Mesenchymal stem cell (in vitro differentiated cells and primary cell): ENCODE results near the gene DGCR6L.

Experiments used
- DNase-seq: peaks from one replicate; pipeline ENCODE4 v3.0.0-alpha.2; 2013
- H2AFZ ChIP-seq: one replicate; pipeline ENCODE4 v1.6.1; 2013; ENCODE audit warnings: low read depth, mild to moderate bottlenecking, control low read depth, inconsistent platforms, low read length, moderate library complexity
- H2AK5ac ChIP-seq: 2 replicates; pipeline ENCODE4 v1.6.1; 2013; ENCODE audit warnings: low read length, moderate library complexity, mild to moderate bottlenecking, inconsistent platforms; ENCODE audit not compliant: severe bottlenecking
- H2BK120ac ChIP-seq: one replicate; pipeline ENCODE4 v1.6.1; 2013; ENCODE audit warnings: low read depth, mild to moderate bottlenecking, inconsistent platforms, low read length, moderate library complexity
- H2BK12ac ChIP-seq, 2 experiments: one replicate each; pipeline ENCODE4 v1.6.1; 2013; ENCODE audit warnings: inconsistent platforms in 2 of 2, low read length in 2 of 2, mild to moderate bottlenecking in 2 of 2, moderate library complexity in 2 of 2, control low read depth in 1 of 2
- H2BK15ac ChIP-seq: one replicate; pipeline ENCODE4 v1.6.1; 2013; ENCODE audit warnings: mild to moderate bottlenecking, low read depth, inconsistent platforms; ENCODE audit not compliant: poor library complexity, severe bottlenecking
- H2BK5ac ChIP-seq: 2 replicates; pipeline ENCODE4 v1.6.1; 2013; ENCODE audit warnings: low read depth, mild to moderate bottlenecking, low read length, control low read depth, inconsistent platforms; ENCODE audit not compliant: poor library complexity, severe bottlenecking
- H3K14ac ChIP-seq, 2 experiments: one replicate each; pipeline ENCODE4 v1.6.1; 2013; ENCODE audit warnings: inconsistent platforms in 2 of 2, low read length in 2 of 2, control low read depth in 1 of 2, mild to moderate bottlenecking in 1 of 2, moderate library complexity in 1 of 2
- H3K18ac ChIP-seq, 2 experiments: one replicate each; pipeline ENCODE4 v1.6.1; 2013; ENCODE audit warnings: inconsistent platforms in 2 of 2, low read length in 2 of 2, control low read depth in 1 of 2, low read depth in 1 of 2, mild to moderate bottlenecking in 1 of 2
- H3K23ac ChIP-seq, 2 experiments: one replicate each; pipeline ENCODE4 v1.6.1; 2013; ENCODE audit warnings: inconsistent platforms in 2 of 2, low read length in 2 of 2, mild to moderate bottlenecking in 2 of 2, moderate library complexity in 2 of 2, control low read depth in 1 of 2
- H3K27ac ChIP-seq: 2 replicates; pipeline ENCODE4 v1.5.1; 2013; ENCODE audit warnings: mild to moderate bottlenecking, moderate library complexity, low read length, control low read depth, inconsistent platforms; ENCODE audit not compliant: poor library complexity, severe bottlenecking
- H3K27me3 ChIP-seq, 2 experiments: 2 replicates each; pipeline versions ENCODE4 v1.6.1 to v1.7.0; 2013; ENCODE audit warnings: low read length in 2 of 2, mild to moderate bottlenecking in 2 of 2, moderate library complexity in 2 of 2, control low read depth in 1 of 2, inconsistent platforms in 1 of 2; ENCODE audit not compliant: control insufficient read depth in 1 of 2, insufficient read depth in 1 of 2
- H3K36me3 ChIP-seq, 2 experiments: 2 replicates each; pipeline versions ENCODE4 v1.6.1 to v1.7.0; 2013; ENCODE audit warnings: low read length in 2 of 2, control low read depth in 1 of 2, inconsistent platforms in 1 of 2, low read depth in 1 of 2, mild to moderate bottlenecking in 1 of 2; ENCODE audit not compliant: insufficient read depth in 2 of 2, control insufficient read depth in 1 of 2
- H3K4ac ChIP-seq, 2 experiments: one replicate each; pipeline ENCODE4 v1.6.1; 2013; ENCODE audit warnings: inconsistent platforms in 2 of 2, low read length in 2 of 2, mild to moderate bottlenecking in 2 of 2, moderate library complexity in 2 of 2, control low read depth in 1 of 2, low read depth in 1 of 2
- H3K4me1 ChIP-seq: 2 replicates; pipeline ENCODE4 v1.6.1; 2013; ENCODE audit warnings: low read depth, low read length, control low read depth; ENCODE audit not compliant: control insufficient read depth, insufficient read depth
- H3K4me2 ChIP-seq: 2 replicates; pipeline ENCODE4 v1.6.1; 2013; ENCODE audit warnings: low read length, mild to moderate bottlenecking, inconsistent platforms; ENCODE audit not compliant: poor library complexity, severe bottlenecking
- H3K4me3 ChIP-seq, 2 experiments: 2 replicates each; pipeline versions ENCODE4 v1.5.1 to v1.7.0; 2013; ENCODE audit warnings: low read length in 2 of 2, mild to moderate bottlenecking in 2 of 2, control low read depth in 1 of 2, low read depth in 1 of 2; ENCODE audit not compliant: insufficient read depth in 1 of 2
- H3K79me1 ChIP-seq: replicated peaks from 2 replicates; pipeline ENCODE4 v1.6.1; 2013; ENCODE audit warnings: mild to moderate bottlenecking, control low read depth, low read length, inconsistent platforms; ENCODE audit not compliant: poor library complexity, severe bottlenecking
- H3K9ac ChIP-seq: 2 replicates; pipeline ENCODE4 v1.7.0; 2013; ENCODE audit warnings: mild to moderate bottlenecking, low read length, moderate library complexity
- H3K9me3 ChIP-seq: 2 replicates; pipeline ENCODE4 v1.7.0; 2013; ENCODE audit warnings: mild to moderate bottlenecking, low read length; ENCODE audit not compliant: control insufficient read depth
- H4K8ac ChIP-seq: one replicate; pipeline ENCODE4 v1.6.1; 2013; ENCODE audit warnings: inconsistent platforms, mild to moderate bottlenecking, low read length, moderate library complexity
- H4K91ac ChIP-seq: one replicate; pipeline ENCODE4 v1.6.1; 2013; ENCODE audit warnings: mild to moderate bottlenecking, low read length, inconsistent platforms
- WGBS: methylation state at CpG from one replicate; pipeline ENCODE4 v1.1.7; 2013; ENCODE audit warnings: mixed read lengths; 5-methylcytosine and 5-hydroxymethylcytosine counted together

Gene DGCR6L

GRCh38 chr22:20298110-20298802 lies 21.6 kb downstream of the DGCR6L start:
- Histone ChIP-seq H2AFZ (no peak overlapping the region), H2BK120ac (no peak overlapping the region), H2BK15ac (peak overlapping the region; percentile 19), H3K4me2 (peak overlapping the region; percentile 98), H3K14ac (no peak overlapping the region), H3K9ac (no peak overlapping the region), H3K4me1 (peaks cover 15% of the 10 kb centered on the region), H2AK5ac (no peak overlapping the region), H3K79me1 (no peaks in the 10 kb centered on the region), H3K9me3 (no peaks in the 10 kb centered on the region), H3K18ac (peak overlapping the region in 1 of 2 experiments; percentile 28), H3K36me3 (no peaks in the 10 kb centered on the region), H4K91ac (no peak overlapping the region), H2BK5ac (no peak overlapping the region), H3K4ac (no peak overlapping the region), H3K27ac (no peak overlapping the region), H3K23ac (no peak overlapping the region), H2BK12ac (no peak overlapping the region), H3K27me3 (peaks cover 48 to 69% of the 10 kb centered on the region in 2 experiments), H3K4me3 (peak overlapping the region in 1 of 2 experiments; percentile 68), H4K8ac (no peak overlapping the region)
- DNase-seq: no peak
- WGBS: 25% methylated on average over 25 of the region's 25 CpGs

DNA sequence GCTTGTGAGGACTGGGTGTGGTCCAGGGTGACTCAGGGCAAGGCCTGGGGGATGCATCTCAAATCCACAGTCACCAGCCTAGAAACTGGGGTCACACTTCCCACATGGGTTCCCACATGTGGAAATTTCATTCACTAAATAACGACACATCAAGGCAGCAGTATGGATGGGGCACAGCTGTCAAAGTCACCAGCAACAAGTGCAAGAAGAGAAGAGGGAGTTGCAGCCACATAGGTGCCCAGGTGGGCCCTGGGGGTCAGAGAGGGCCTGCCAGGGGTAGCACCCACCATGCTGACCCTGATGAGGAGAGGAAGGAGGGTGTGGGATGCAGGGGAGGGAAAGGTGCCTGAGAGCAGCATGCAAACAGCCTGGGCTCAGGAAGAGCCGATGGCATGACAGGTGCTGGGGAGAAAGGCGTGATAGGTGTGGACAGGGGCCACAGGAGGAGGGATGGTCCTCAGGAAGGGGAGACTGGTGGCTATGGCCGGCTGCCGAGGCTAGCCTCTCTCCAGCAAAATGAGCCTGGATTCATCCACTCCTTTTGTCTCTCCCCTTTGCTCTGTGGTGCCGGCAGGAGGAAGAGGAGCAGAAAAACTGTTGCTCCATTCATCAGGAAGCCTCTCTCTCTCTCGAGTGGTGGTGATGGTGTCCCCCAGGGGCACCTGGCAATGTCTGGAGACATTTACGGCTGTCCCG lies 22.3 kb downstream of the DGCR6L start:
- Histone ChIP-seq H3K4ac (no peak overlapping the region), H3K23ac (no peak overlapping the region), H2AK5ac (no peak overlapping the region), H2BK12ac (no peak overlapping the region), H3K27ac (no peak overlapping the region), H3K79me1 (no peaks in the 10 kb centered on the region), H3K9me3 (no peaks in the 10 kb centered on the region), H3K9ac (no peak overlapping the region), H3K14ac (no peak overlapping the region), H2BK5ac (no peak overlapping the region), H4K8ac (no peak overlapping the region), H4K91ac (no peak overlapping the region), H3K27me3 (peaks cover 43 to 70% of the 10 kb centered on the region in 2 experiments), H3K4me3 (no peak overlapping the region), H2AFZ (no peak overlapping the region), H3K36me3 (no peaks in the 10 kb centered on the region), H3K18ac (no peak overlapping the region), H3K4me1 (peaks cover 15% of the 10 kb centered on the region), H2BK120ac (no peak overlapping the region), H3K4me2 (no peak overlapping the region), H2BK15ac (no peak overlapping the region)
- DNase-seq: no peak
- WGBS: 73% methylated on average over 7 of the region's 9 CpGs

- Histone ChIP-seq H3K4ac (no peak overlapping the region), H2BK5ac (no peak overlapping the region), H3K27ac (no peak overlapping the region), H3K4me2 (no peak overlapping the region), H3K4me3 (no peak overlapping the region), H2AFZ (no peak overlapping the region), H2AK5ac (no peak overlapping the region), H4K91ac (no peak overlapping the region), H4K8ac (no peak overlapping the region), H3K79me1 (no peaks in the 10 kb centered on the region), H3K36me3 (no peaks in the 10 kb centered on the region), H2BK12ac (no peak overlapping the region), H3K14ac (no peak overlapping the region), H3K9me3 (no peaks in the 10 kb centered on the region), H3K4me1 (peaks cover 15% of the 10 kb centered on the region), H2BK15ac (no peak overlapping the region), H3K9ac (no peak overlapping the region), H3K23ac (no peak overlapping the region), H3K27me3 (peaks cover 36 to 69% of the 10 kb centered on the region in 2 experiments), H3K18ac (no peak overlapping the region), H2BK120ac (no peak overlapping the region)
- WGBS: 94% methylated on average over 9 of the region's 9 CpGs
- no peak for DNase-seq
Measured at GRCh38 chr22:20296598-20296997, 23.3 kb downstream of the DGCR6L start.

- no peak for DNase-seq
- H3K23ac ChIP-seq: no peak overlapping the region
- H4K8ac ChIP-seq: no peak overlapping the region
- no peak overlapping the region for H3K14ac ChIP-seq
- no peak overlapping the region for H3K18ac ChIP-seq
- no peaks in the 10 kb centered on the region for H3K9me3 ChIP-seq
- H3K27me3 ChIP-seq: peaks cover 37 to 70% of the 10 kb centered on the region in 2 experiments
- H3K4ac ChIP-seq: no peak overlapping the region
- no peak overlapping the region for H3K9ac ChIP-seq
- peaks cover 15% of the 10 kb centered on the region for H3K4me1 ChIP-seq
- no peak overlapping the region for H4K91ac ChIP-seq
- WGBS: 86% methylated on average over 12 of the region's 12 CpGs
- no peak overlapping the region for H2AK5ac ChIP-seq
- H3K27ac ChIP-seq: no peak overlapping the region
- H3K36me3 ChIP-seq: no peaks in the 10 kb centered on the region
- no peak overlapping the region for H3K4me3 ChIP-seq
- no peak overlapping the region for H2BK120ac ChIP-seq
- no peak overlapping the region for H2BK15ac ChIP-seq
- no peak overlapping the region for H2BK12ac ChIP-seq
- no peak overlapping the region for H2AFZ ChIP-seq
- H3K4me2 ChIP-seq: no peak overlapping the region
- H3K79me1 ChIP-seq: no peaks in the 10 kb centered on the region
- H2BK5ac ChIP-seq: no peak overlapping the region
Measured at GRCh38 chr22:20295262-20296064, 24.4 kb downstream of the DGCR6L start.
